ENCODE results near the gene STARD10. TPM values are rescaled to one million over a fixed set of nuclear protein-coding genes. Genes with fewer than 3 reads are reported as not detected.

The STARD10 gene
- total and polyA plus RNA-seq, 9 of the 15 experiments (the other 6 are each of a cell fraction or from before 2014, with no cell fraction given) = 0.15 to 52.9 (median 32.3) TPM

DNA sequence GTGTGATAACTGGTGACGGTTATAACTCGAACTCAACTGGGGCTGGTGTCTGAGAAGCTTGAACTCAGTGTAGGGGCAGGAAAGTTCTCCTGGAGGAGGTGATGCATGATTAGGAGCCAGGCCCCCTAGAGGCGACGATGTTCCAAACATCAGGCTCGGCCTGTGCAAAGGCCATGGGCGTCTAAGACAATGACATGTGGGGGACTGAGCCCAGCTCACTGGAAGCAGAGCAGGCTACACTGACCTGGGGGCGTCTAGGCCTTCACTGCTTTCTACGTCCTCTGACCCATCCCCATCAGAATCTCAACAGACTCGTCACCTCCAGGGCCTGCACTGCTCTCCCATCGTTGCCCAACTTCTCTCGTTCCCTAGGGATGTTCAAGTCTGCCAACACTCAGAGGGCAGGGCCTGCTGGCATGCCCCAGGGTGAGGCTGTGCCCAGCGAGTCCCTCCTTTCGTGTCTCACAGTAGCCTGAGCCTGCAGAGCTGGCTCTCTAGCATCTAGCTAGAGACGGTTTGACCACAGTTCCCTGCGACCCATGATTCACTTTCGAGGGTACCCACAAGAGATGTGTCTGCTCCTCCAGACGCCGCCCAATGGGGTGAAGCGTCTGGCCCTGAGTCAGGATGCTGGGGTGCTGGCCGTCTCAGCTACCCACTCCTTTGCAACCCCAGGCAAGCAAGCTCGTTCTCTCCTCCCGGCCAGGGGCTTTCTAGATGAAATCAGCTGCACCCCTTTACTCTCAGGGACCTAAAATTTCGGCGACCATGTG lies 19.3 kb upstream of the STARD10 start (continued):
- TF ChIP-seq TCF7L2 (IDR thresholded peaks at IDR 0.05; ENCODE audit: low read depth, low read length) (no peak), KAT8 (IDR thresholded peaks at IDR 0.05; ENCODE audit: low read depth) (no peak), SP2 (IDR thresholded peaks at IDR 0.05; ENCODE audit: extremely low read depth, low read depth, low read length, poor library complexity, severe bottlenecking) (no peak), EGR1 (conservative IDR thresholded peaks at IDR 0.05) (no peak), PYGO2 (tag; IDR thresholded peaks at IDR 0.05) (no peak), GATAD2B (IDR thresholded peaks at IDR 0.05; ENCODE audit: borderline replicate concordance) (no peak), NFE2L1 (tag; IDR thresholded peaks at IDR 0.05; ENCODE audit: borderline replicate concordance, low read depth) (no peak), HNRNPLL (IDR thresholded peaks at IDR 0.05; ENCODE audit: low read depth, low read length, poor library complexity, severe bottlenecking) (no peak), ZFP30 (CRISPR knock-in tag; IDR thresholded peaks at IDR 0.05; ENCODE audit: borderline replicate concordance) (no peak), SMARCA4 (IDR thresholded peaks at IDR 0.05) (0 out of 2 replicates have a peak, but pooled peaks have one; percentile 14), NR1H2 (CRISPR knock-in tag; IDR thresholded peaks at IDR 0.05) (no peak), ILK (tag; IDR thresholded peaks at IDR 0.05; ENCODE audit: borderline replicate concordance, low read depth) (no peak), MED1 (CRISPR knock-in tag; IDR thresholded peaks at IDR 0.05; ENCODE audit: borderline replicate concordance) (no peak), ZNF232 (CRISPR knock-in tag; IDR thresholded peaks at IDR 0.05) (no peak), HDAC6 (IDR thresholded peaks at IDR 0.05; ENCODE audit: low read depth, low read length) (no peak), KDM5B (IDR thresholded peaks at IDR 0.05; ENCODE audit: insufficient replicate concordance, low read depth, low read length) (no peak), ZNF143 (CRISPR knock-in tag; IDR thresholded peaks at IDR 0.05) (no peak), TOE1 (IDR thresholded peaks at IDR 0.05; ENCODE audit: borderline replicate concordance) (no peak), TOE1 (CRISPR knock-in tag; IDR thresholded peaks at IDR 0.05; ENCODE audit: borderline replicate concordance, low read depth) (no peak), EWSR1 (IDR thresholded peaks at IDR 0.05; ENCODE audit: borderline replicate concordance, low read depth, partially characterized antibody) (no peak), ARHGAP35 (IDR thresholded peaks at IDR 0.05; ENCODE audit: partially characterized antibody) (no peak)
- TF ChIP-seq, protein P1, sequence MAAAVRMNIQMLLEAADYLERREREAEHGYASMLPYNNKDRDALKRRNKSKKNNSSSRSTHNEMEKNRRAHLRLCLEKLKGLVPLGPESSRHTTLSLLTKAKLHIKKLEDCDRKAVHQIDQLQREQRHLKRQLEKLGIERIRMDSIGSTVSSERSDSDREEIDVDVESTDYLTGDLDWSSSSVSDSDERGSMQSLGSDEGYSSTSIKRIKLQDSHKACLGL (CRISPR knock-in tag; IDR thresholded peaks at IDR 0.05; ENCODE audit: borderline replicate concordance, poor library complexity, severe bottlenecking) = no peak
- TF ChIP-seq, protein P2, sequence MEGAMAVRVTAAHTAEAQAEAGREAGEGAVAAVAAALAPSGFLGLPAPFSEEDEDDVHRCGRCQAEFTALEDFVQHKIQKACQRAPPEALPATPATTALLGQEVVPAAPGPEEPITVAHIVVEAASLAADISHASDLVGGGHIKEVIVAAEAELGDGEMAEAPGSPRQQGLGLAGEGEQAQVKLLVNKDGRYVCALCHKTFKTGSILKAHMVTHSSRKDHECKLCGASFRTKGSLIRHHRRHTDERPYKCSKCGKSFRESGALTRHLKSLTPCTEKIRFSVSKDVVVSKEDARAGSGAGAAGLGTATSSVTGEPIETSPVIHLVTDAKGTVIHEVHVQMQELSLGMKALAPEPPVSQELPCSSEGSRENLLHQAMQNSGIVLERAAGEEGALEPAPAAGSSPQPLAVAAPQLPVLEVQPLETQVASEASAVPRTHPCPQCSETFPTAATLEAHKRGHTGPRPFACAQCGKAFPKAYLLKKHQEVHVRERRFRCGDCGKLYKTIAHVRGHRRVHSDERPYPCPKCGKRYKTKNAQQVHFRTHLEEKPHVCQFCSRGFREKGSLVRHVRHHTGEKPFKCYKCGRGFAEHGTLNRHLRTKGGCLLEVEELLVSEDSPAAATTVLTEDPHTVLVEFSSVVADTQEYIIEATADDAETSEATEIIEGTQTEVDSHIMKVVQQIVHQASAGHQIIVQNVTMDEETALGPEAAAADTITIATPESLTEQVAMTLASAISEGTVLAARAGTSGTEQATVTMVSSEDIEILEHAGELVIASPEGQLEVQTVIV (CRISPR knock-in tag; IDR thresholded peaks at IDR 0.05; ENCODE audit: borderline replicate concordance) = no peak
- TF ChIP-seq, protein P3, sequence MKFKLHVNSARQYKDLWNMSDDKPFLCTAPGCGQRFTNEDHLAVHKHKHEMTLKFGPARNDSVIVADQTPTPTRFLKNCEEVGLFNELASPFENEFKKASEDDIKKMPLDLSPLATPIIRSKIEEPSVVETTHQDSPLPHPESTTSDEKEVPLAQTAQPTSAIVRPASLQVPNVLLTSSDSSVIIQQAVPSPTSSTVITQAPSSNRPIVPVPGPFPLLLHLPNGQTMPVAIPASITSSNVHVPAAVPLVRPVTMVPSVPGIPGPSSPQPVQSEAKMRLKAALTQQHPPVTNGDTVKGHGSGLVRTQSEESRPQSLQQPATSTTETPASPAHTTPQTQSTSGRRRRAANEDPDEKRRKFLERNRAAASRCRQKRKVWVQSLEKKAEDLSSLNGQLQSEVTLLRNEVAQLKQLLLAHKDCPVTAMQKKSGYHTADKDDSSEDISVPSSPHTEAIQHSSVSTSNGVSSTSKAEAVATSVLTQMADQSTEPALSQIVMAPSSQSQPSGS (CRISPR knock-in tag; IDR thresholded peaks at IDR 0.05) = no peak

All from K562 (cell line).